Psoas muscle (tissue), 8 donors: ENCODE results near the gene GPC6. TPM values are rescaled to one million over a fixed set of nuclear protein-coding genes. Genes with fewer than 3 reads are reported as not detected.

Source experiments
- ATAC-seq, 4 donors: fragments of 200-7000 bp; cut with Tn5 transposase; one replicate each; pipeline ENCODE4 v1.9.1; 2020; ENCODE audit warnings: moderate library complexity in 3 of 4, mild to moderate bottlenecking in 2 of 4
- DNase-seq, 2 donors: peaks; one replicate each; pipeline ENCODE4 v3.0.0-alpha.2; 2020
- H3K27ac ChIP-seq: fragments of 200-600 bp; one replicate; pipeline ENCODE4 v1.8.0; 2022
- H3K27me3 ChIP-seq, 3 donors: fragments of 200-600 bp in 1 of 3; one replicate each; pipeline versions ENCODE4 v1.6.1 to v1.8.0; 2013 to 2022; ENCODE audit warnings: low read length in 2 of 3, mild to moderate bottlenecking in 2 of 3, moderate library complexity in 1 of 3; ENCODE audit not compliant: insufficient read depth in 3 of 3
- H3K36me3 ChIP-seq, 2 donors: fragments of 200-600 bp in 1 of 2; one replicate each; pipeline versions ENCODE4 v1.6.1 to v1.8.0; 2013 to 2022; ENCODE audit warnings: low read depth in 1 of 2, mild to moderate bottlenecking in 1 of 2, moderate library complexity in 1 of 2; ENCODE audit not compliant: insufficient read depth in 1 of 2
- H3K4me1 ChIP-seq: fragments of 200-600 bp; one replicate; pipeline ENCODE4 v1.8.0; 2022
- H3K4me3 ChIP-seq: fragments of 200-600 bp; one replicate; pipeline ENCODE4 v1.8.0; 2022; ENCODE audit warnings: mild to moderate bottlenecking
- H3K9me3 ChIP-seq: fragments of 200-600 bp; one replicate; pipeline ENCODE4 v1.8.0; 2022
- WGBS, 3 donors: extraction: QIAGEN DNeasy Blood & Tissue Kit; methylation state at CpG; one replicate each; pipeline versions ENCODE4 v1.1.6 to v1.1.7; 2013; 5-methylcytosine and 5-hydroxymethylcytosine counted together
- intact Hi-C, 2 donors: fragments of 100-400 bp; cut with DNase I; formaldehyde crosslinking; loops; one replicate each; pipeline versions ENCODE4 v1.11.0 to v1.14.2; 2022
- polyA plus RNA-seq, 3 donors: library from polyadenylated mRNA; stranded (reverse); fragments of 200-250 nt; gene quantifications; one replicate each; pipeline ENCODE4 v1.2.3, GENCODE V29; 2013
- total RNA-seq, 4 donors: library from RNA; stranded (reverse); fragmentation: NEBNext Ultra II Directional in 2 of 4; extraction: Animal tissue kit (Norgen Biotek cat#: 25700) in 2 of 4; gene quantifications; one replicate each; pipeline versions ENCODE4 v1.2.1 to v1.2.4, GENCODE V29; 2021 to 2023
- TF ChIP-seq, protein P1 (sequence below): fragments of 200-600 bp; IDR thresholded peaks from one replicate; pipeline ENCODE4 v1.8.0; 2022; ENCODE audit warnings: antibody characterized with exemption
- donor health status: healthy with polysubstance abuse.
- donor health status: DM: no; HTN: no; CAD: no; lungs with moderate emphysema.
- donor health status: Bipolar disorder and iron deficiency.
- donor health status: healthy.
- donor health status: DM: yes; HTN: yes; CAD: no.
- donor health status: DM: no; HTN: no; CAD: no.
- donor health status: DM: no; HTN: no; CAD: no.
- donor health status: DM: yes; HTN: yes; CAD: no.

The GPC6 gene
- total and polyA plus RNA-seq, 7 donors = 0.07 to 3.7 (median 0.57) TPM

DNA sequence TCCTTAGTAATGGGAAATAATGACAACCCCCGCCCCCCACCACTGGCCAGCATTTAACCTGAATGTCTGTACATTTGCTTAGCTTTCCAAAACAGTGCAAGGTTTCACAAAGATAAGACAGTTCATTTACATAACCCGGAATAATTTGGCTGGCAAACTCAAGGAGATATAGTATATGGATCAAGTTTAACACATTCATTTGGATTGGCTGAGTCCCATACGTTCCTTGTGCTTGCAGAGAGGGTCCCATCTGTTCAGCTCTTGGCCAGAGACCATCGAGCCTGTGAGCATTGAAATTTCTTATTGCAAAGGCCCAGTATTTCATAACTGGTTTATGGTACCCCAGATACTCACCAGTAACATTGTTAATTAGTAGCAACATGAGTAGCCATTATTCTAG is 116.5 kb downstream of the GPC6 start:
- intact Hi-C loops = no loop called here

DNA sequence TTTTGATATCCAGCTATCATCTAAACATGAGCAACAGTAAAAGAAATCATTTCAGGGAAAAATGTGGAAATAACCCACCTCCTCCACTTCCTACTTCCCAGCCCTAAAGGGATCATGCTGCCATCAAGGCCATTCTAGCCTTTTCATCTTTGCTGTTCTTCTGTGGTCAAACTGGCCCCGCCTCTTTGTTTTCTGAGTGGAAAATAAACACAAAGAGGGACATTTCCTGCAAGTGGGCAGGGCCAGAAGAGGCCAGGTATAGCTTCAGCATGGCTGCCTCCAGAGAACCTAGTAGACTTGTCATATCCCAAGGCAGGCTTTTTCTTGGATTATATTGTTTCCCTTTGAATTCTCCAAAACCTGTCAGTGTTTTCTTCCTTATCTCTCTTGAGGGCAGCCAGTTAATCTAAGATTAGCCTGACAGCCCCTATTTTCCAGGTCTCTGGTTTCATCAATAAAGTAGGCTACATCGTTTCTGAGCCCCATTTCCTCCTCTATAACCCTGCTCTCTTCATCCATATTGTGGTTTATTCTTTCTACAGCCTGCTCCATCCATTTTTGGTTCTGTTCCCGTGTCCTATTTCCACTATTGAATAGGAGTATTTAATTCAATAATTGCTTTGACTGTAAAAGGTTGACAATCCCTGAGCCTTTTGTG is 117.6 kb downstream of the GPC6 start:
- H3K36me3 ChIP-seq = no peaks in the 10 kb centered on the region
- TF ChIP-seq, protein P1, sequence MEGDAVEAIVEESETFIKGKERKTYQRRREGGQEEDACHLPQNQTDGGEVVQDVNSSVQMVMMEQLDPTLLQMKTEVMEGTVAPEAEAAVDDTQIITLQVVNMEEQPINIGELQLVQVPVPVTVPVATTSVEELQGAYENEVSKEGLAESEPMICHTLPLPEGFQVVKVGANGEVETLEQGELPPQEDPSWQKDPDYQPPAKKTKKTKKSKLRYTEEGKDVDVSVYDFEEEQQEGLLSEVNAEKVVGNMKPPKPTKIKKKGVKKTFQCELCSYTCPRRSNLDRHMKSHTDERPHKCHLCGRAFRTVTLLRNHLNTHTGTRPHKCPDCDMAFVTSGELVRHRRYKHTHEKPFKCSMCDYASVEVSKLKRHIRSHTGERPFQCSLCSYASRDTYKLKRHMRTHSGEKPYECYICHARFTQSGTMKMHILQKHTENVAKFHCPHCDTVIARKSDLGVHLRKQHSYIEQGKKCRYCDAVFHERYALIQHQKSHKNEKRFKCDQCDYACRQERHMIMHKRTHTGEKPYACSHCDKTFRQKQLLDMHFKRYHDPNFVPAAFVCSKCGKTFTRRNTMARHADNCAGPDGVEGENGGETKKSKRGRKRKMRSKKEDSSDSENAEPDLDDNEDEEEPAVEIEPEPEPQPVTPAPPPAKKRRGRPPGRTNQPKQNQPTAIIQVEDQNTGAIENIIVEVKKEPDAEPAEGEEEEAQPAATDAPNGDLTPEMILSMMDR = no peak
- no peak overlapping the region for H3K27ac ChIP-seq
- DNase-seq (no peak), ATAC-seq (no peak)
- H3K9me3 ChIP-seq = no peaks in the 10 kb centered on the region
- H3K27me3 ChIP-seq = no peaks in the 10 kb centered on the region
- no peaks in the 10 kb centered on the region for H3K4me1 ChIP-seq
- WGBS, 3 donors = 62 to 73% (median 73%) methylated on average over 3 of the region's 3 CpGs
- H3K4me3 ChIP-seq = no peak overlapping the region
- intact Hi-C loops = no loop called here

More for the DNA sequence above, 116.5 kb downstream of the GPC6 start:
- Histone ChIP-seq H3K4me3 (no peak overlapping the region), H3K4me1 (no peaks in the 10 kb centered on the region), H3K27me3 (no peaks in the 10 kb centered on the region), H3K9me3 (no peaks in the 10 kb centered on the region), H3K36me3 (no peaks in the 10 kb centered on the region), H3K27ac (no peak overlapping the region)
- no peak for DNase-seq
- TF ChIP-seq, protein P1 = no peak
- WGBS, 3 donors = 68 to 77% (median 70%) methylated on average over 4 of the region's 4 CpGs
- no peak for ATAC-seq

DNA sequence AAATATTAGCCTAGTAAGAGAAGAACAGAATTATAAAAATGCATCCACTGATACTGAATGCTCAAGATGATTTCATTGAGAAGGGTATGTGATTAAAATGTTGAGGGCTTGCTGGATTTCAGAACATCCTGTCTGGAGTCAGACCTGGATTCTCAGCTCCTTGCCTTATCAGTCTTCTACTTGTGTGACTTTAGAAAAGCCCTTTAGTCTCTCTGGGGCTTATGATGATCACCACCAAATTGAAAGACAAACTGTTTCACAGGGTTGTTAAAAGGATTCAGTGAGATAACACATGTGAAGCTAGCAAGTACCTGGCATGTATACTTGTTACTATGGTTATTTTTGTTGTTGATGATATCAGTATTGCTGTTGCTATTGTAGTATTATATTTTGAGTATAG is 118.4 kb downstream of the GPC6 start:
- Histone ChIP-seq H3K9me3 (no peaks in the 10 kb centered on the region), H3K27ac (no peak overlapping the region), H3K4me3 (no peak overlapping the region), H3K4me1 (no peaks in the 10 kb centered on the region), H3K27me3 (no peaks in the 10 kb centered on the region), H3K36me3 (no peaks in the 10 kb centered on the region)
- ATAC-seq (no peak), DNase-seq (no peak)
- TF ChIP-seq, protein P1 = no peak
- intact Hi-C loops = no loop called here

DNA sequence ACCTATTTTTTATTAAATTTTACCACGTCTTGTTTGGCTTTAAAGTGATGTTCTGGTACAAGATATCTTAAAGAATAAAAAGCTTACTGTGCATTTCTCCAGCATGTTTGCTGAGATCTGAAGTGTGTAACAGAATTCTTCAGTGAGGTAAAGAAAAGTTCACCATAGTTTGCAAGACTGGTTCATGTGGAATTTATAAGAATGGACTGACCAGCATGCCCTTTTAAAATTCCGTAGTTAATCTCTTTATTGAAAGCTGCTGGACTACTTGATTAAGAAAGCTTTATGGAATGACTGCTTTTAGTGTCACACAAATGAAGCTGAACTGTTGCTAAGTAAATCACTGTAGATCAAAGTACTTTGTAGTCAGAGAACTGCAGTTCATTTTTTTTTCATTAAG is 119.2 kb downstream of the GPC6 start:
- Histone ChIP-seq H3K27ac (no peak overlapping the region), H3K4me1 (no peaks in the 10 kb centered on the region), H3K27me3 (no peaks in the 10 kb centered on the region), H3K36me3 (no peaks in the 10 kb centered on the region), H3K9me3 (no peaks in the 10 kb centered on the region), H3K4me3 (no peak overlapping the region)
- intact Hi-C loops = no loop called here
- TF ChIP-seq, protein P1 = no peak
- 44 to 49% (median 46%) methylated on average over 2 of the region's 2 CpGs for whole genome bisulfite sequencing, 3 donors
- DNase-seq = no peak
- ATAC-seq = no peak

DNA sequence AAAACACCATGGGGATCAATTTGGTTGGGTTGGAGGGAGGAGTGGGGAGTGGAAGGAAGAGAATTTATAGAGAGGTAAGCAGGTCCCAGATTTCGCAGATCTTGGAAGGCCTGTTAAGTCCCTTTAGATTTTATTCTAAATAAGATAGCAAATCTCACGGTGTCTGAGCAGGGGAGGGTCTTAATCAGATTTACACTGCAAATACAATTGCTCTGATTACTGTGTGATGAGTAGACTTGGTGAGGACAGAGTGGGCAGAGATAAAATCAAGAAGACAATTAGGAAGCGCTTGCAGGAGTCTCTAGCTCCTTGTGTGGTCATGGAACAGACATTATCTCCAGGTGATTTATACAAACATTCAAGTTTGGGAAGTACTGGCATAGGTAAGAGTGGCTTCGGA is 126.0 kb downstream of the GPC6 start:
- 89 to 93% (median 93%) methylated on average over 4 of the region's 4 CpGs for WGBS, 3 donors
- no peaks in the 10 kb centered on the region for H3K9me3 ChIP-seq

More for the DNA sequence above, 126.0 kb downstream of the GPC6 start:
- no peak overlapping the region for H3K4me3 ChIP-seq
- H3K27me3 ChIP-seq = no peaks in the 10 kb centered on the region
- TF ChIP-seq, protein P1 = no peak
- no peaks in the 10 kb centered on the region for H3K36me3 ChIP-seq
- intact Hi-C loops = no loop called here
- no peak for DNase-seq
- no peaks in the 10 kb centered on the region for H3K4me1 ChIP-seq
- H3K27ac ChIP-seq = no peak overlapping the region
- no peak for ATAC-seq
